GM10266 (cell line): ENCODE data around the gene SPATA46.
"Not testable (repeated sequence)": the region's sequence is repeated elsewhere in the genome, so short reads cannot be mapped to it uniquely, and the experiment has no call there.

Experiments
- DNase-seq: peaks from one replicate; pipeline ENCODE4 v3.0.0; 2012; ENCODE audit errors: extremely low spot score
- CTCF ChIP-seq: IDR thresholded peaks from 2 replicates; pipeline ENCODE4 v1.5.1; 2012; ENCODE audit warnings: mild to moderate bottlenecking, low read depth; ENCODE audit not compliant: control insufficient read depth, insufficient read depth; ENCODE audit errors: missing control alignments

SPATA46 gene, protein sequence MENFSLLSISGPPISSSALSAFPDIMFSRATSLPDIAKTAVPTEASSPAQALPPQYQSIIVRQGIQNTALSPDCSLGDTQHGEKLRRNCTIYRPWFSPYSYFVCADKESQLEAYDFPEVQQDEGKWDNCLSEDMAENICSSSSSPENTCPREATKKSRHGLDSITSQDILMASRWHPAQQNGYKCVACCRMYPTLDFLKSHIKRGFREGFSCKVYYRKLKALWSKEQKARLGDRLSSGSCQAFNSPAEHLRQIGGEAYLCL

DNA sequence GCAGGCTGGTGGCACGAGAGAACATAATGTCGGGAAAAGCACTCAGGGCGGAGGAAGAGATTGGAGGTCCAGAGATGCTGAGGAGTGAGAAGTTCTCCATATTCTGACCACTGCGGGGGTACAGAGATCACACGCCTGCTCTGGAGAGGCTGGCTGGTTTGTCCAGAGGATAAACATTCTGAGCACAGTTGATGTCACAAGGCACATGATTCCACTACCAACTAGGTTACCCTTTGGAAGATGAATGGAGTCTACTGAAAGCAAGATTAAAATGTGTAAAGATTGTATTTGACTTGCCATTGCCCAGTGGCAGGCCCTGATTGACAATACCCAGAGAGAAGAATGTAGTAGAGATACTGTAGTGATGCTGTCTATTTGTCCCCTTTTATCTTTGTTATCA is at the start of gene SPATA46:
Gene SPATA46, minus strand, starts transcription at position 164 of the 400 bp plus-strand sequence. Its CDS starts 64 bp downstream, at position 100.
- TF ChIP-seq CTCF: no peak
- no peak for DNase-seq

DNA sequence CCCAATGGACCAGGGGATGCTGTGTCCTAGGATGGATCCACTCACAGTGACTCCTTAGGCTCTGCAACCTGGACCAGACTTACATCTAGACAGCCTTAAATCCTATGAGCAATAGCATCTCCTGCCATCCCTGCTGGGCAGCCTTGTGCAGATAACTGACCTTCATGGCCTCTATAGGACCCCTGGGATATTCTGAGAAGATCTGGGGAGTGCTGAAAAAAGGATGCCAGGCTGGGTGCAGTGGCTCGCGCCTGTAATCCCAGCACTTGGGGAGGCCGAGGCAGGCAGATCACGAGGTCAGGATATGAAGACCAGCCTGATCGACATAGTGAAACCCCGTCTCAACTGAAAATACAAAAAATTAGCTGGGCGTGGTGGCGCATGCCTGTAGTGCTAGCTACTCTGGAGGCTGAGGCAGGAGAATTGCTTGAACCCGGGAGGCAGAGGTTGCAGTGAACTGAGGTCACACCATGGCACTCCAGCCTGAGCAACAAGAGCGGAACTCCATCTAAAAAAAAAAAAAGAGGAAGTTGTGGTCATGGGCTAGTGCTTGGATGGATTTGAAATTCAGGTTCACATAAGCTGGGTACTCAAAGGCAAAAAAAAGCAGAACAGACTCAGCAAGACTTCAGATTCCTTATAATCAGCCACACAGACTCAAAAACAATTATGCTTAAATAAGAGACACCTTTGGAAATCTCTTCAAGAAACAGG is 46.2 kb upstream of the SPATA46 start:
- no peak for DNase-seq
- TF ChIP-seq CTCF: no peak

- TF ChIP-seq CTCF: no peak
- DNase-seq: no peak
Measured at GRCh38 chr1:162421258-162422164, 44.9 kb upstream of the SPATA46 start.

DNA sequence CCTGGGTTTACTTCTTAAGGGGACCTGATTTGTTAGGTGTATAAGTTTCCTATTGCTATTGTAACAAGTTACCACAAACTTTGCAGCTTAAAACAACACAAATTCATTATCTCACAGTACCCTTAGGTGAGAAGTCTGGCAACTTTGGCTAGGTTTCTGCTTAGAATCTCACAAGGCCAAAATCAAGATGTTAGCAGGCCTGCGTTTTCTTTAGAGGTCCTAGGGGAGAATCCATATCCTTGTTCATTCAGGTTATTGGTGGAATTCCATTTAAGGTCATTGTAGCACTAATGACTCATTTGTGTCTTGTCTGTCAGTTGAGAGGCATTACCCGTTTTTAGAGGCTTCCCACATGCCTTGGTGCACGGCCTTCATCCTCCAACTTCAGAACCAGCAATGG is 43.5 kb upstream of the SPATA46 start:
- TF ChIP-seq CTCF: no peak
- no peak for DNase-seq

DNA sequence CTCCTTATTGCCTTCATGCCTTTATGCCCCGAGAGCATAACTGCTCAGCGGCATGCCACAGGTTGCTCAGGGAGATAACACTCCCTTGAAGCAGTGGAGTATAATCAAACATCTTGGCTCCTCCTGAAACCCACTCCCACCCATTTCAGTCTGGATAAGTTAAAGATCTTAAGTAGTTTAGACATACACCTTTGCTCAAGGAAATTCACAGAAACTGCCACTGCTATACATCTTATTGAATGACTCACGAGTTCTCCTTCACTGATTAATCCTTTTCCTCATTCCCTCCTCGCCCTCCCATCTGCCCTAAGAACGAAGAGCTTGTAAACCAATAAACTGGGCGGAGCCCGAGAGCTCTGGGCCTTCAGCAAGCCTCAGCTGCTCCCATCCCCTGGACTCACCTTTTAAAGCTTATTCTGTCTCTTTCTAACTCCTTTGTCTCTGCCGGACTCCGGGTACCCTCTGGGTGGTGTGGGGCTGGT is 42.8 kb upstream of the SPATA46 start:
- DNase-seq: not testable (repeated sequence)

- DNase-seq: not testable (repeated sequence)
Measured at GRCh38 chr1:162418584-162418983, 41.9 kb upstream of the SPATA46 start.

DNA sequence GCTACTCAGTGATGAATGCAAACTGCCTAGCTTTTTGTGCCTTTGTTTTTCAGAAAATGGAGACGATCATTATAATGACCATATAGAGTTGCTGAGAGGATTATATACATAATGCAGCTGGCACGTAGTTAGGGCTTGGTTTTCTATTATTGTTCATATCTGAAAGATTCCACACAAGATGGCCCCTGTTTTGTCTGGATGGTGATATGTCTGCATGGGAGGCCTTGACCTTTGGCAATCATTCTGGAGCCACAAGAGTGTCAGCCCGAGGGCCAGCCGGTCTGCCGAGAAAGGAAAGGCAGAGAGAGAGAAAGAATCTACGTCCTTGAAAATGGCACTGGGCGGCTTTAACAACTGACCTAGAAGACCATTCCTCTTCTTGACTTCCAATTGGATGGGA is 41.0 kb upstream of the SPATA46 start:
- no peak for TF ChIP-seq CTCF
- no peak for DNase-seq

DNA sequence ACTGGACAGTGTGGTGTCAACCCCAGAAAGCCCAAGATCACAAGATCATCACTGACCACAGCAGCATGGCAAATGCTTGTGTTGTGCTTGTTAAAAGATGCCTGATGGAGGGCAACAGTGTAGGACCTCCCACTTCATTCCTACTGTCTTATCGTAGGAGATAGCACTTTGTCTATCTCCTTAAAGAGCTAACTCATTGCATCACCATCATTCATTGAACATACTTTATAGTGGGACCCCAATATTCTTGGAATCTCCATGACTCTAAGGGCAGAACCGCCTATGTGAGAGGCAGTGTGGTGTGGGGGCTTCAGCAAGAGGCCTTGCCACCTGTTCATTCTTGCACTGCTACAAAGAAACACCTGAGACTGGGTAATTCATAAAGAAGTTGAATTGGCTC is 40.3 kb upstream of the SPATA46 start:
- DNase-seq: no peak
- no peak for TF ChIP-seq CTCF
